Stimulated activated CD8-positive, alpha-beta memory T cell treated with anti-CD3 and anti-CD28 coated beads, Interleukin-7, amount 100 ng/mL, for 1 hour (primary cell): ENCODE results near the gene ETS2.

ENCODE experiments used
- DNase-seq, 2 donors: peaks; one replicate each; pipeline ENCODE4 v3.0.0-alpha.2; 2020; ENCODE audit warnings: low read depth in 2 of 2

The ETS2 gene

GRCh38 chr21:38777531-38777930 lies 28.2 kb upstream of the ETS2 start:
- DNase-seq = no peak

GRCh38 chr21:38780879-38781278 lies 24.9 kb upstream of the ETS2 start:
- DNase-seq = no peak

- DNase-seq = no peak
Observed at GRCh38 chr21:38784458-38785266, 21.1 kb upstream of the ETS2 start.

GRCh38 chr21:38785483-38785882 lies 20.2 kb upstream of the ETS2 start:
- no peak for DNase-seq

- DNase-seq = no peak
Observed at GRCh38 chr21:38787016-38787415, 18.7 kb upstream of the ETS2 start.

GRCh38 chr21:38787461-38788274 lies 18.1 kb upstream of the ETS2 start:
- DNase-seq = no peak

- DNase-seq = no peak
Observed at GRCh38 chr21:38788275-38788905, 17.3 kb upstream of the ETS2 start.

GRCh38 chr21:38789275-38789674 lies 16.5 kb upstream of the ETS2 start:
- no peak for DNase-seq

GRCh38 chr21:38790059-38790458 lies 15.7 kb upstream of the ETS2 start:
- DNase-seq = no peak

- no peak for DNase-seq
Observed at GRCh38 chr21:38790961-38791360, 14.8 kb upstream of the ETS2 start.

GRCh38 chr21:38792676-38793459 lies 12.9 kb upstream of the ETS2 start:
- DNase-seq = no peak

GRCh38 chr21:38793926-38794713 lies 11.6 kb upstream of the ETS2 start:
- DNase-seq = no peak

GRCh38 chr21:38794978-38795377 lies 10.8 kb upstream of the ETS2 start:
- DNase-seq = no peak

GRCh38 chr21:38795475-38795874 lies 10.3 kb upstream of the ETS2 start:
- no peak for DNase-seq

GRCh38 chr21:38796424-38796823 lies 9.3 kb upstream of the ETS2 start:
- no peak for DNase-seq

- no peak for DNase-seq
Observed at GRCh38 chr21:38797470-38797869, 8.3 kb upstream of the ETS2 start.

- DNase-seq = no peak
Observed at GRCh38 chr21:38798081-38798480, 7.6 kb upstream of the ETS2 start.

GRCh38 chr21:38798481-38798882 lies 7.2 kb upstream of the ETS2 start:
- DNase-seq = no peak

- DNase-seq = no peak
Observed at GRCh38 chr21:38800046-38800758, 5.5 kb upstream of the ETS2 start.
